HG03342 (cell line): Measurements from ENCODE around the gene UGGT1.

Experiments
- ATAC-seq: cut with Tn5 transposase; IDR thresholded peaks from one replicate; pipeline ENCODE4 v1.9.1; 2021; ENCODE audit warnings: mild to moderate bottlenecking, moderate library complexity; ENCODE audit not compliant: unreplicated experiment

The UGGT1 gene

DNA sequence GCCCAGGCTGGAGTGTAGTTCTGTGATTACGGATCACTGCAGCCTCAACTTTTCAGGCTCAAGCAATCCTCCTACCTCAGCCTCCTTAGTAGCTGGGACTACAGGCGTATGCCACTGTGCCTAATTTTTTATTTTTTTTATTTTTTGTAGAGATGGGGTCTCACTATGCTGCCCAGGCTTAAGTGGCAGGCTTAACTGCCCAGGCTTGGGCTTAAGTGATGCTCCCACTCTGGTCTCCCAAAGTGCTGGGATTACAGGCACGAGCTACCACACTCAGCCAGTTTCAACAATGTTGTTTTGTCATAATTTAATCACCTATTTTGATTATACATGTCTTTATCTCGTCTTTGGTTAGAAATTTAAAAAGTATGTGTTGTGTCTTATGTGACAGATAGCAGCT is 18.2 kb downstream of the UGGT1 start:
- ATAC-seq = no peak

DNA sequence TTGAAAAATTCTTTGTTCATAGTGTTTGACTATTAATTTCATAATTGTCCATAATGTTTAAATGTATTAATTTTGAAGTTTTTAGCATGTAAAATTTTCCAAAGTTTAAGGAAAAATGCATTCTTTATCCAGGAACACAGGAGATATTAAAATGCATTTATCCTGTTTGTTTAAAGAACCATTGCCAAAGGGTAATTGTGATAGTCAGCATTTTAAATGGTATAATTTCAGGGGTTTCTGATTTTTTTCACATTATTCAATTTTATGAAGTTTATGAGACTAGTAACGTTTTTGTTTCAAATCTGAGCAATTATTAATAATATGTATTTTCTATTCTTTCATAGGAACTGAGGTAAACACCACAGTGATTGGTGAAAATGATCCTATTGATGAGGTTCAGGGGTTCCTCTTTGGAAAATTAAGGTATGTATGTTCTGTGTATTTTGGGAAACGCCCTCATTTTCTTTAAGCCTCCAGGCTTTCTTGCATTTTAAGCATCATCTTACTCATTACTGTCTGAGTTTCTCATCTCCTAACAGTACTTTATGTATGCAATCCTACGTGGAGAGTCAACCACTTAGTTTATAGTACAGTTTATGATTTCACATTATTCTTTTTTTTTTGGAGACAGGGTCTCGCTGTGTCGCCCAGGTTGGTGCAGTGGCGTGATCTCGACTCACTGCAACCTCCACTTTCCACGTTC is 25.1 kb downstream of the UGGT1 start:
- no peak for ATAC-seq

DNA sequence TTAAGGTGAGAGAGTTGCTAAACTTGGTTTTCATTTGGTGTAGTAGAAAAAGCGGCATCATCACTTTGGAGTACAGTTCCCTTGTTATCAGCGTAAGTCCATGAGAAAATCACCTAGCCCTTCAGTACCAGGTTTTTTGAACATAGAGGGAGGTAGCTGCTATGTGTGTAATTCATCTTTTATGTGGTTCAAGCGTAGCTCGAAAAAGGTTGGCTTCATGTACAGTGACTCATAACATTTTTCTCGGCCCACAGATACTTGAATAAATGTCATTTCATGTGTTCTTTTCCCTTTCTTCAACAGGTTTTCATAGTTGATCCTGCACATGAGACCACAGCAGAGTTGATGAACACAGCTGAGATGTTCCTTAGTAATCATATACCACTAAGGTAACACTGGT is 43.6 kb downstream of the UGGT1 start:
- ATAC-seq = no peak

DNA sequence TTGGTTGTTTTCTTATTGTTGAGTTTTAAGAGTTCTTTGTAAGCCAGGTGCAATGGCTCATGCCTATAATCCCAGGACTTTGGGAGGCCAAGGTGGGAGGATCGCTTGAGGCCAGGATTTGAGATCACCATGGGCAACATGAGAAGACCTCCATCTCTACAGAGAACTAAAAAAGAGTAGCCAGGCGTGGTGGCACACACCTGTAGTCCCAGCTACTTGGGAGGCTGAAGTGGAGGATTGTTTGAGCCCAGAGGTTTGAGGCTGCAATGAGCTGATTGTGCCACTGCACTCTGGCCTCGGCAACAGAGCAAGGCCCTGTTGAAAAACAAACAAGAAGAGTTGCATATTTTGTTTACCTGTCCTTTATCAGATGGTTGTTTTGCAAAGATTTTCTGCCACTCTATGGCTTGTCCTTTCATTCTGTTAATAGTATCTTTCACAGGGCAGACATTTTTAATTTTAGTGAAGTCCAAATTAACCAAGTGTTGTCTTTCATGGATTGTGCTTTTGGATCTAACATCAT is 46.2 kb downstream of the UGGT1 start:
- no peak for ATAC-seq

DNA sequence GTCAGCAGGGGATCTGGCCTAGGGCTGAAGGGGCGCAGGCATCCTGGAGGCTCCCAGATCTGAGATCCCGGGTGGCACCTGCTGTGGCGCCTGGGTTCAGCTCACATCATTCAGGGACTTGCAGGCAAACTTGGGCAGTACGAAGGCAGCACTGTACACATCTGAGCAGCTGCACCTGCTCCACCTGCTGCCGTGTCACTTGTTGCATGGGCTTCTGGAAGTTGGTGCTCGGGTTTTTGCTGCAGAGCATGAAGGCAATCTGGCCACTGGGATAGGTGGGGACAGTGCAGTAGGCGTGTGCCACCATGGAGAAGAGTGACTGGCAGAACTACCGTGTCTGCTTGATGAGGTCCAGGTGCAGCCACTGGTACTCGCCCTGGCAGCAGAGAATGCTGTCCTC is 48.6 kb downstream of the UGGT1 start:
- ATAC-seq = no peak

DNA sequence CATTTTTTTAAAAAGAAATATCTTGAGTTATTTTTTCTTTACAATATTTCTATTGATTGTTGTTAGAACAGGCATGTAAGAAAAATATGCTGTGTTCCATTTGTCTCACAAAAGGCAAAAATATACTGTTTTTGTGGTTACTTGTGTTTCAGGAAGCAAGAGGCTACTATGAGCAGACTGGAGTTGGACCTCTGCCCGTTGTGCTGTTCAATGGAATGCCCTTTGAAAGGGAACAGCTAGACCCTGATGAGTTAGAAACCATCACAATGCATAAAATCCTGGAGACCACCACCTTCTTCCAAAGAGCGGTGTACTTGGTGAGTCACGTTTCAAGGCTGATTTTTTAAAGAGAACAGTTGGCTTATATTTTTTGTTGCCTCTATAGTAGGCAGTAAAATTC is 54.7 kb downstream of the UGGT1 start:
- ATAC-seq = no peak

DNA sequence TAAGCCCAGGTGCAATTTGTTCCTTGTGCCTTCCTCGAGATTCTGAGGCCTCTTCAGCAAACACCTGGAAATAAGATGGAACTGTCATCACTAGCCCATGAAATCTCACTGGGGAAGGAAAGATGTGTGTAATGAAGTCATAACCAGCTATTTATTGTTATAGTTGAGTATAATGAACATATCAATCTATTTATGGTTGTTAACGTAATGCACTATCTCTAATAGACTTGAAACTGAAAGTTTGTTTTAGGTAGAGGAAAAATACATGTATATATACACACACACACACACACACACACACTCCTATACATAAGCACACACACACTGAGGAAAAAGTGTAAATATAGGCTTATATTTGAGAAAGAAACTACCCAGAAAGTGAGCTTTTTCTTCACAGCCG is 62.8 kb downstream of the UGGT1 start:
- ATAC-seq = no peak

DNA sequence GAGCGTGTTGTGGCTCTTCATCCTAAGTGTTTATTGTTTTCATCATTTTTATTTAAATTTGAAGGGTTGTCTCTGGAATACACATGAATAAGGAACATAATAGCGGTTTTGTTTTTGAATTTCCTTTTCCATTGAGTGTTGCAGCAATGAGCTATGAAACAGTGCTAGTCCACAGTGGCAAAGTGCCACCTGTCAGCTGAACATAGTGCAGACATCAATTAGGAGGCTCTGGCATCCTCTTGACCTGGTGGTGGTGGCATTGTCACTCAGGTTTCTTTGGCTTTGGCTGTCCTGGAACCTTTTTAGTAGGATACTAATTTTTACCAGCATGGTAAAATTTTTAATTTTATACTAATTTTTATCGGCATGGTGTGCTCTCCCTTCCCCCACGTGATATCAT is 63.2 kb downstream of the UGGT1 start:
- ATAC-seq = no peak

DNA sequence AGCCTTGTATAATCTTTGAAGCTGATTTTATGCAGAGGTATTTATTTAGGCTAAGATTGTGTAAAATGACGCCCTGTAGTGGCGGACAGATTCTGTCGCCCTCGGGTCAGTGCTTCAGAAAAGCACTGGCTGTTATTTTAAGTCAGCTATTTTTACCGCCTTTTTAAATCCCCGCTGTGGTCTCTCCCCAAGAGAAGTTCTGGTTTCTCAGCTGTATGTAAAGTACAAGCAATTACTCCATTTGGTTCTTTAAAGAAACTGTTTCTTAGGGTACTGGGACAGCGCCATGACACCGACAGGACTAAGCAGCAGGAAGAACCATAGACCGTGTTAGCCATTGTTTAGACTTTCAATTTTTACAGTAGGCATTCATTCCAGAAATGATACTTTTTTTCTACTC is 65.0 kb downstream of the UGGT1 start:
- ATAC-seq = no peak

DNA sequence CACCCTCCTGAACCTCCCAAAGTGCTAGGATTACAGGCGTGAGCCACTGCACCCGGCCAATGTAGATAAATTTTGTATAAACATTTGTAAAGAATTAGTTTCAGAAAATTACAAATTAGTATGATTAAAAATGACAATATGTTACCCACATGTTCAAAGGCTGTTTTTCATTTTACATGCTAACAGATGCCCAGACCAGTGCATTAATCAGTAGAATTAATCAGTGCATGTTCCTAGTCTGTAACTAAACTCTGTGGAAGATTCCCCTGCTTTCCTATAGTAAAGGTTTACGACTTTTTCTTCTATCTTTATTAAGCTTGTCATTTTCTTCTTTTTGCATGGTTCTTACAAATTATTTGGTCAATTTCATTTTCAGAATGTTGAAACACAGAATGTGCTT is 65.8 kb downstream of the UGGT1 start:
- ATAC-seq = no peak

DNA sequence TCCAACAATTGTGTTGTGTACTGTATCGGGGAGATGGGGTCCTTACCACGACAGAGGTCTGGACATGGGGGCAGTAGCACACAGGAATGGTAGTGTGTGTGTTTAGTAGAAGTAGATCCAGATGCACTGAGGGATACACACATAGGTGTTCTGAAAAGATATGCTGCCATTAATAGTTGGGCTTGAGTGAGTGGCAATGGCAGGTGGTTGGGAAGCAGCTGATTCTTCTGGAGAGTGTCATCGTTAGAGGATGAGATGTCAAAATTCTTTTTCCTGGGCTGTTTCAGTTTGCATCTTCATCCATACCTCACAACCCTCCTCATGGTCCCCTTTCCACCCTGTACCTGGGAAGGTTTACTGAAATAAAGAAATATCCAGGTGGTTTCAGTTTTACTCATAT is 66.6 kb downstream of the UGGT1 start:
- no peak for ATAC-seq

DNA sequence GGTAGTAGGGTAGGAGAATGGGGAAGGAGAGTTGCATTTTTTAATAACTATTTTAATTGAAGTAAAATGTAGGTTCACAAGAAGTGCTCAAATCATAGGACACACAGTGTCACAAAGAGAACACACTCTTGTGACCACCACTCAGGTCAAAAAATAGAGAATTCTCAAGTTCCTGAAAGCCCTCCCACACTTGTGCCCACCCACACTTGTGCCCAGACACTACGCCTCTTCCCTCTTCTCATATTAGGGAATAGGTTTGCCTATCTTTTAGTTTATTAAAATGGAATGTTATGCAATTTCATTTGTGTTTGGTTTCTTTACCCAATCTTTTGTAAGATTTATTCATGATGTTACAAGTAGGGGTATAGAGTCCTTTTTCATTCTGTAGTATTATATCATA is 67.2 kb downstream of the UGGT1 start:
- ATAC-seq = no peak

DNA sequence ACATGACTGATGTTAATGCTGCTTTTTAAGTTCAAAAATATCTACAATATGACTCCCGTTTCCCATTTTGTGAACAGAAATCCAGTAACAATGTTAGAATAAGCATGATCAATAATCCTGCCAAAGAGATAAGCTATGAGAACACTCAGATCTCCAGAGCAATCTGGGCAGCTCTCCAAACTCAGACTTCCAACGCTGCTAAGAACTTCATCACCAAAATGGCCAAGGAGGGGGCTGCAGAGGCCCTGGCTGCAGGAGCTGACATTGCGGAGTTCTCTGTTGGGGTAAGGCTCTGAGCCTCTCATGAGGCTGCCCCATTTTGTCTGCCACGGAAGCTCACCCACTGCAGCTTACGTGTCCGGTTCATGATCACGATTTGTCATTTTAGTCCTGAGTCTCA is 68.4 kb downstream of the UGGT1 start:
- ATAC-seq = no peak

DNA sequence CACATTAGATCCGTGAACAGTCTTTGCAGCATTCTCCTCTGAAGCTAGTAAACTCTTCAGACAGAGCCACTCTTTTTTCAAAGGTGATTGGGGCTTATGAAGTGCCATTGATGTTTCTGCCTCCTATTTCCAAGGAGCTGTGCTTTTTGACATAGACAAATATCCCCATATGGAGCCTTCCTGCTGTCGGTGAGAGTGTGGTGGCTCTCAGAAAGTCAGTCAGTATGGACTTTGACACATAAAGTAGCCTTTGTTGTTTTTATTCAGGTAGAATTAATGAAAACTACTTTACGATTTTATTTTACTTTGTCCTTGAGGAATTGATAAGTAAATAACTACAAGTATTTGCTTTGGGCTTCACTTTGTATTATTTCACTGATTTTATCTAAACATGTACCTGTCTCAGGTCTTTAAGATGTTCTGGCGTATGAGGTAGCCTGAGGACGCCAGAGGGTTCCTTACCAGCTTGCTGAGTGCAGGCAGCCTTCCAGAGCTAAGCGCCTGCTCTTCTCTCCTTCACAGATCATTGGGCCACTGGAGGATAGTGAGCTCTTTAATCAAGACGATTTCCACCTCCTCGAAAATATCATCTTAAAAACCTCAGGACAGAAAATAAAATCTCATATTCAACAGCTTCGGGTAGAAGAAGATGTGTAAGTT is 69.7 kb downstream of the UGGT1 start:
- no peak for ATAC-seq

DNA sequence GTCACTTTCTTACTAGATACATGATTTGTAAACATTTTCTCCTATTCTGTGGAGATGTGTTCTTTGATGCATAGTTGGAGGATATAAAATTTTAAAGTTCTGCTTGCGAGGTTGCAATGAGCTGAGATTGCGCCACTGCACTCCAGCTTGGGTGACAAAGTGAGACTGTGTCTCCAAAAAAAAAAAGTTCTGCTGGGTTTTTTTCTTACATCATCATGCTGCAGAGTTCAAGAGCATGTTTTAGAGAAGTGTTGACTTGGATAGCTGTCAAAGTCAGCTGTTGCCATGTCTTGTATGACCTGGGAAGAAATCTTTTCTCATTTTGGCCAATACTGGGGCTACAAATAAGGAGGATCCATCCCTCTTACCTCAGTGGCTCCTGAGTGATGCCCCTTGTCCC is 71.3 kb downstream of the UGGT1 start:
- no peak for ATAC-seq

DNA sequence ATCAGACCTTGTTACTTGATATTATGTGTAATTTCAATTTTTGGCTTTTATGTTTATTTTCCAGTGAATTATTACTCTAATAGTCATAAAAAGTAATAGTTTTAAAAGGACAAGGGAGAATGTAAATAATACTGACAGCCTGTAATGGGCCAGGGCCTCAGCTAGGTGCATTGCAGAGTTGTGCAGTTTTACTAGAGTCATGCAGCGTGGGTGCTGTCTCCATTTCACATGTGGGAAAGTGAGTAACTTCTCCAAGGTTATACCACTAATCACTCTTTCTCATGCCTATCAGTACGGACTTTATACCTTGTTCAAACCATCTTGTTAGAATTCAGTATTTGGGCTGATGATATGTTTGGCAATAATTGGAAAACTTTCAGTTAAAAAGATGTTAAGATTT is 73.3 kb downstream of the UGGT1 start:
- no peak for ATAC-seq

DNA sequence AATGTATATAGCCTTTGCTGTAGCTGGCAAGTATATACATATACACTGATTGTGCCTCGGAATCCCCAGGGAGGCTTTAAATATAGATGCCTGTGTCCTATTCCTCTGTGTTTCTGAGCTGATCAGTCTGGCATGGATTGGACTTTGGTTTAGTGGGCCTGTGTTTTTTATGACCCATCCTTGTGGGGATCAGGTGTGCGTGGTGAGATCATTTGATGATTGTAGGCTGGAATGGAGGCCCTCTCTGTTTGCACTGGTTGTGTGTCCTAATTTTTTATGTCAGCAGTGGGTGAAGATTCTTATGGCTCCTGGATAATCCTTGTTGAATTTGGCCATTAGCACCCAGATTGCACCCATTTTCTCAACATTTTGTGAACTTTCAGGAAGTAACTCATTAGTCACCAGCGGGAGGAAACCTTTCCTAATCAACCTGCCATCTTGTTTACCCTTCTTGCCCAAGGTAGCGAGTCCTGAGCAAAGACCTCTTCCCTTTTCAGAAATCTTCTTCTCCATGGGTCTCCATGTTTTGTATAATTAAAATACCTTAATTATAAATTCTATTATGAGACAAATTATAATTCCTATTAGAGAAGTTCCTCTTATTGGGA is 75.8 kb downstream of the UGGT1 start:
- no peak for ATAC-seq

DNA sequence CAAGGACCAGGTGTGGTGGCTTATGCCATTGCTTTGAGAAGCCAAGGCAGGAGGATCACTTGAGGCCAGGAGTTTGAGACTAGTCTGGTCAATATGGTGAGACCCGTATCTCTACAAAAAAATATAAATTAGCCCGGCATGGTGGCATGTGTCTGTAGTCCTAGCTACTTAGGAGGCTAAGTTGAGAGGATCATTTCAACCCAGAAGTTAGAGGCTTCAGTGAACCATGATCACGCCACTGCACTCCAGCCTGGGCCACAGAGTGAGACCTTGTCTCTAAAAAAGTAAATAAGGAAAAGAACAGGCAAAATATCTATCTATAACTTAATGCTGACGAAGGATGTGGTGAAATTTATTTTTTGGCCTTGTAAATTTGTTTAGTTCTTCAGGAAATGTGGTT is 78.1 kb downstream of the UGGT1 start:
- no peak for ATAC-seq

DNA sequence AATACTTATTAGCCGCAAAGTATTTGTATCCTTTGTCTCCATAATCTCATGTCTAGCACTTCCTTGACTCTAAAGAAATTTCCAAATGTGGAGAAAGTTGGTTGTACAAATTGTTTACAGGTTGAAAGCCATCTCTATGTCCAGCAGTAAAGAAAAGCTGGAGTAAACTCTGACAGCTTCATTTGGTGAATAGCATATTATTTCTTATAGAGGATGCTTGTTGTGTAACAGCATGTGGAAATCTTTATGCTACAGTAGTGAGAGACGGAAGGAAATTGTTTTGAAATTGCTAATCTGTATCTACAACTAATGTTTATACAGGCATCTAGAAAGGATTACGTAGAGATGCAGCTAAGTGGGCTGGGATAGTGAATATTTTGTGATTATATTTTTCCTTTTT is 78.5 kb downstream of the UGGT1 start:
- ATAC-seq = no peak

DNA sequence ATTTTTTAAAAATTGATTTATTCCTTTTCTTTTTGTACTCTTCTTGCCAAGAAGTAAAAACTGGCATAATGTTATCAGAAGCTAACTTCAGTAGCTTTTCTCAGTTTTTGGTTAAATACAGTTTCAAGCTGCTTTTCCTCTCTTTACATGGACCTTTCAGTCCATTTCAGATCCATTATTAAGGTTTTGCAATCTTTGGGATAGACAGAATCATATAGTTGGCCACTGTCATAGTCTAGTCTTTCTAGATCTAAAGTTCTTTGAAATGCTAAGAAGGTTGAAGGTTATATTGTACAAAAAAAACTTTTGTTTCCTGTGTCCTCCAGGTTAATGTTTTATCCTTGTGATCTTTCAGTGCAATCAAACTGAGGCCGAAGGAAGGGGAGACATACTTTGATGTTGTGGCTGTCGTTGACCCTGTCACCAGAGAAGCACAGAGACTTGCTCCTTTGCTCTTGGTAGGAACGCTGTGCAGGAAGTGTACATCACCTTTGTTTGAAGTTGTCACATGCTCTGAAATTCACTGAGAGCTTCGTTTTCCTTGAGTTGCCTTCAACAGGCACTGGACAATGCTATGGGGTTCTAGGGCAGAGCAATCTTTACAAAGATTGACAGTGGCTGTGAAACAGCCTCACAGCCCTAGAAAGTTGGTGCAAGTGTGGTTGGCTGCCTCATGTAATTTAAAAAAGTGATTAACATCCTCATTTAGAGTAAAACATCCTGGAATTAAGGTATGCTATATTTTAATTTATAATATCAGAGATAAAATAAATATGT is 79.1 kb downstream of the UGGT1 start:
- ATAC-seq = no peak

DNA sequence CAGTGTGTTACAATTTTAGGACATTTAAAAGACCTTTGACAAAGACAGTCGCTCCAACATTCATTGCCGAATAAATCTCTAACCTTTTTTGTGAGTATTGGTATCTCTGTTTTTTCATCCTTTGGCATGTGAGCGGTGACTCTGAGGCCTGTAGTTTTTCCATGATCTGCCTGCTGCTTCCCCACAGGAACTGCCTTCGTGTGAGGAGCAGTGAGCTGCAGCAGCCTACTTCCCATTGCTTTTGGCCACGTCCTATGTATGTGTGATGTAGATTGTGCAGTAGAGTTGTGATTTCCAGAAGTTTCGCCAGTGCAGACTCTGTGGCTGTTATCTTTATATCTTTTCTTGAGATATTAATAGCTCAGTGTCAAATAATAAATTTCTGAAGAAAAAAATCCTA is 79.8 kb downstream of the UGGT1 start:
- ATAC-seq = no peak

DNA sequence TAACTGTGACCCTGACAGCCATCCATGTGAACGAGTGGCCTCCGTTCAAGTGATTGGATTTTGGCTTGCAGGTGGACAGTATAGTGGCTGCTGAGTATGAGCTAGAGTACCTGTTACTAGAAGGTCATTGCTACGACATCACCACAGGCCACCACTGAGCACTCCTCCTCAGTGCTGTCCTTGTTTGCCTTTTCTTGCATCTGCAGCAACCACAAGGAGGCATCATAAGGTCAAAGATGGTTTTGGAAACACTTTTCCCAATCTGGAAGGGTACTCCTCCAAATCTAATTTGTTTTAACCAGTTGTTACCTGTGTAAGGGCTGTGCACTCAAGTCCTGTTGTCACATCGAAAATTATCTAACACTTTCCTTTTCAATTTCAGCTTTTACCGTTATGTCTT is 81.2 kb downstream of the UGGT1 start:
- no peak for ATAC-seq
